MM.1S (cell line): ENCODE data around the gene LPCAT1.

ENCODE experiments used
- DNase-seq: peaks from one replicate; pipeline ENCODE4 v3.0.0-alpha.2; 2015
- H2AFZ ChIP-seq: fragments of 300-600 bp; sonication (generic); 2 replicates; pipeline ENCODE4 v1.6.0; 2016; ENCODE audit warnings: antibody characterized with exemption, low read length
- H3F3A ChIP-seq: fragments of 300-600 bp; sonication (generic); 2 replicates; pipeline ENCODE4 v1.6.1; 2016; ENCODE audit warnings: mild to moderate bottlenecking, antibody characterized with exemption, low read length, moderate library complexity, mixed read lengths; ENCODE audit not compliant: insufficient read depth
- H3K27ac ChIP-seq: fragments of 300-600 bp; sonication (generic); 2 replicates; pipeline ENCODE4 v1.5.1; 2016; ENCODE audit warnings: mild to moderate bottlenecking, low read length
- H3K27me3 ChIP-seq: fragments of 300-600 bp; sonication (generic); replicated peaks from 2 replicates; pipeline ENCODE4 v1.6.0; 2016; ENCODE audit warnings: low read length; ENCODE audit not compliant: insufficient read depth
- H3K36me3 ChIP-seq: fragments of 300-600 bp; sonication (generic); replicated peaks from 2 replicates; pipeline ENCODE4 v1.6.1; 2016; ENCODE audit warnings: mild to moderate bottlenecking, low read length, mixed read lengths; ENCODE audit not compliant: insufficient read depth
- H3K4me1 ChIP-seq: fragments of 300-600 bp; sonication (generic); 2 replicates; pipeline ENCODE4 v1.6.1; 2016; ENCODE audit warnings: low read length, mixed read lengths
- H3K4me2 ChIP-seq: fragments of 300-600 bp; sonication (generic); 2 replicates; pipeline ENCODE4 v1.6.0; 2016; ENCODE audit warnings: low read depth, low read length
- H3K4me3 ChIP-seq: fragments of 300-600 bp; sonication (generic); 2 replicates; pipeline ENCODE4 v1.5.1; 2016; ENCODE audit warnings: low read length, mixed read lengths
- H3K79me2 ChIP-seq: fragments of 300-600 bp; sonication (generic); 2 replicates; pipeline ENCODE4 v1.6.1; 2016; ENCODE audit warnings: mixed run types, low read length, mixed read lengths
- H3K9ac ChIP-seq: fragments of 300-600 bp; sonication (generic); 2 replicates; pipeline ENCODE4 v1.6.1; 2016; ENCODE audit warnings: low read length, mixed read lengths
- H3K9me2 ChIP-seq: fragments of 300-600 bp; sonication (generic); replicated peaks from 2 replicates; pipeline ENCODE4 v1.6.1; 2016; ENCODE audit warnings: mild to moderate bottlenecking, low read length, mixed read lengths; ENCODE audit not compliant: insufficient read depth
- H3K9me3 ChIP-seq: fragments of 300-600 bp; sonication (generic); replicated peaks from 2 replicates; pipeline ENCODE4 v1.6.1; 2016; ENCODE audit warnings: mild to moderate bottlenecking, low read length, mixed read lengths; ENCODE audit not compliant: insufficient read depth
- H4K20me1 ChIP-seq: fragments of 300-600 bp; sonication (generic); 2 replicates; pipeline ENCODE4 v1.6.1; 2016; ENCODE audit warnings: mild to moderate bottlenecking, low read length, moderate library complexity, mixed read lengths; ENCODE audit not compliant: insufficient read depth
- CTCF ChIP-seq: fragments of 300-600 bp; sonication (generic); IDR thresholded peaks from 2 replicates; pipeline ENCODE4 v1.5.1; 2016; ENCODE audit warnings: antibody characterized with exemption, low read length, mixed read lengths
- EZH2 ChIP-seq: fragments of 300-600 bp; sonication (generic); optimal IDR thresholded peaks from 2 replicates; pipeline ENCODE3; 2017; ENCODE audit warnings: low read depth, mild to moderate bottlenecking, antibody characterized with exemption, low read length, mixed read lengths
- EZH2phosphoT487 ChIP-seq: fragments of 300-600 bp; sonication (generic); IDR thresholded peaks from 2 replicates; pipeline ENCODE4 v1.6.1; 2018; ENCODE audit warnings: antibody characterized with exemption, low read length

Gene LPCAT1

GRCh38 chr5:1485579-1486118 lies 38.1 kb downstream of the LPCAT1 start:
- Histone ChIP-seq H3K4me1 (peaks cover 25% of the 10 kb centered on the region), H3K79me2 (peaks cover 62% of the 10 kb centered on the region), H3K27me3 (no peaks in the 10 kb centered on the region), H3K4me3 (no peak overlapping the region), H3K9ac (no peak overlapping the region), H3F3A (peaks cover 22% of the 10 kb centered on the region), H3K9me3 (no peaks in the 10 kb centered on the region), H4K20me1 (no peaks in the 10 kb centered on the region), H2AFZ (no peak overlapping the region), H3K27ac (no peak overlapping the region), H3K4me2 (no peak overlapping the region), H3K36me3 (0 out of 2 replicates have a peak, but pooled peaks cover 7% of the 10 kb centered on the region), H3K9me2 (no peaks in the 10 kb centered on the region)
- TF ChIP-seq EZH2 (no peak), CTCF (no peak), EZH2phosphoT487 (no peak)
- no peak for DNase-seq

- H3K9ac ChIP-seq = no peak overlapping the region
- peaks cover 15% of the 10 kb centered on the region for H3F3A ChIP-seq
- H3K9me3 ChIP-seq = no peaks in the 10 kb centered on the region
- DNase-seq = no peak
- no peak overlapping the region for H3K4me2 ChIP-seq
- no peaks in the 10 kb centered on the region for H4K20me1 ChIP-seq
- H3K9me2 ChIP-seq = no peaks in the 10 kb centered on the region
- H3K4me3 ChIP-seq = no peak overlapping the region
- TF ChIP-seq CTCF = no peak
- TF ChIP-seq EZH2phosphoT487 = no peak
- no peak for TF ChIP-seq EZH2
- H3K27ac ChIP-seq = no peak overlapping the region
- H3K27me3 ChIP-seq = no peaks in the 10 kb centered on the region
- no peak overlapping the region for H2AFZ ChIP-seq
- peaks cover 18% of the 10 kb centered on the region for H3K4me1 ChIP-seq
- 0 out of 2 replicates have a peak, but pooled peaks cover 7% of the 10 kb centered on the region for H3K36me3 ChIP-seq
- H3K79me2 ChIP-seq = peaks cover 55% of the 10 kb centered on the region
Measured at GRCh38 chr5:1484730-1485578, 38.8 kb downstream of the LPCAT1 start.

- H4K20me1 ChIP-seq = no peaks in the 10 kb centered on the region
- no peak overlapping the region for H3K9ac ChIP-seq
- no peak overlapping the region for H3K4me2 ChIP-seq
- TF ChIP-seq EZH2phosphoT487 (no peak), CTCF (no peak), EZH2 (no peak)
- H3K9me3 ChIP-seq = no peaks in the 10 kb centered on the region
- 0 out of 2 replicates have a peak, but pooled peaks cover 7% of the 10 kb centered on the region for H3K36me3 ChIP-seq
- peaks cover 58% of the 10 kb centered on the region for H3K79me2 ChIP-seq
- no peak overlapping the region for H3K27ac ChIP-seq
- H2AFZ ChIP-seq = no peak overlapping the region
- H3K4me1 ChIP-seq = peaks cover 10% of the 10 kb centered on the region
- H3K4me3 ChIP-seq = no peak overlapping the region
- no peaks in the 10 kb centered on the region for H3K9me2 ChIP-seq
- H3F3A ChIP-seq = peaks cover 7% of the 10 kb centered on the region
- no peaks in the 10 kb centered on the region for H3K27me3 ChIP-seq
- no peak for DNase-seq
Measured at GRCh38 chr5:1483856-1484729, 39.7 kb downstream of the LPCAT1 start.
